GM23248 (cell line): Measurements from ENCODE around the gene MAP3K5.

ENCODE experiments used
- EZH2 ChIP-seq: fragments of 200-600 bp; sonication (generic); IDR thresholded peaks from 2 replicates; pipeline ENCODE4 v1.6.1; 2018; ENCODE audit warnings: antibody characterized with exemption, mild to moderate bottlenecking; ENCODE audit not compliant: insufficient read depth, poor library complexity, severe bottlenecking
- EZH2phosphoT487 ChIP-seq: fragments of 200-600 bp; sonication (generic); IDR thresholded peaks from 2 replicates; pipeline ENCODE4 v1.6.1; 2018; ENCODE audit warnings: antibody characterized with exemption, moderate library complexity, mild to moderate bottlenecking, low read depth; ENCODE audit not compliant: insufficient read depth

- TF ChIP-seq EZH2 (no peak), EZH2phosphoT487 (no peak)
Measured at GRCh38 chr6:136718476-136718875, 73.8 kb downstream of the MAP3K5 start.
